ENCODE results near the gene NLRP9. TPM values are rescaled to one million over a fixed set of nuclear protein-coding genes. Genes with fewer than 3 reads are reported as not detected.
"Not testable (repeated sequence)": the region's sequence is repeated elsewhere in the genome, so short reads cannot be mapped to it uniquely, and the experiment has no call there.

NLRP9 gene
- not detected in 2 replicates for total RNA-seq (2014; rRNA removed; shearing (Covaris generic))
- polyA plus RNA-seq (2015; cell fraction: cytosol; rRNA removed): not detected in 2 replicates
- polyA plus RNA-seq (2015; cell fraction: nucleus; rRNA removed): not detected in 2 replicates

- DNase-seq (ENCODE audit: low read depth): no peak
These were observed at the start of gene NLRP9 for GRCh38 chr19:55738302-55738701. TSS of gene NLRP9 (minus strand) at chr19:55738402. CDS start at chr19:55738374, 28 bp downstream.

- DNase-seq (ENCODE audit: low read depth): no peak
These were observed 42.9 kb upstream of the NLRP9 start for GRCh38 chr19:55781112-55781511.

GRCh38 chr19:55778331-55778730 is 40.1 kb upstream of the NLRP9 start:
- DNase-seq (ENCODE audit: low read depth): no peak

- DNase-seq (ENCODE audit: low read depth): no peak
These were observed 39.3 kb upstream of the NLRP9 start for GRCh38 chr19:55777528-55777927.

GRCh38 chr19:55769632-55770031 is 31.4 kb upstream of the NLRP9 start:
- not testable (repeated sequence) for DNase-seq (ENCODE audit: low read depth)

GRCh38 chr19:55768818-55769217 is 30.6 kb upstream of the NLRP9 start, which contains the start of gene RFPL4AL1:
TSS of gene RFPL4AL1 (plus strand) at chr19:55769118. CDS start at chr19:55771805, 2,687 bp downstream.
- DNase-seq (ENCODE audit: low read depth): not testable (repeated sequence)

- DNase-seq (ENCODE audit: low read depth): no peak
These were observed 28.3 kb upstream of the NLRP9 start for GRCh38 chr19:55766466-55766865.

GRCh38 chr19:55758797-55759196 is 20.6 kb upstream of the NLRP9 start, which contains the start of gene RFPL4A:
TSS of gene RFPL4A (plus strand) at chr19:55759097. CDS start at chr19:55761801, 2,704 bp downstream.
- DNase-seq (ENCODE audit: low read depth): not testable (repeated sequence)

GRCh38 chr19:55756808-55757207 is 18.6 kb upstream of the NLRP9 start:
- DNase-seq (ENCODE audit: low read depth): not testable (repeated sequence)

GRCh38 chr19:55753401-55753800 is 15.2 kb upstream of the NLRP9 start:
- DNase-seq (ENCODE audit: low read depth): no peak

- no peak for DNase-seq (ENCODE audit: low read depth)
These were observed 12.5 kb upstream of the NLRP9 start for GRCh38 chr19:55750715-55751114.

- DNase-seq (ENCODE audit: low read depth): not testable (repeated sequence)
These were observed 7.8 kb downstream of the NLRP9 start for GRCh38 chr19:55730378-55730777.

GRCh38 chr19:55723491-55723890 is 14.7 kb downstream of the NLRP9 start:
- no peak for DNase-seq (ENCODE audit: low read depth)

- no peak for DNase-seq (ENCODE audit: low read depth)
These were observed 17.4 kb downstream of the NLRP9 start for GRCh38 chr19:55720801-55721200.

- peak; percentile 14 for DNase-seq (ENCODE audit: low read depth)
These were observed 17.9 kb downstream of the NLRP9 start for GRCh38 chr19:55720214-55720746.

- not testable (repeated sequence) for DNase-seq (ENCODE audit: low read depth)
These were observed 20.1 kb downstream of the NLRP9 start for GRCh38 chr19:55717879-55718711.

- no peak for DNase-seq (ENCODE audit: low read depth)
These were observed 21.0 kb downstream of the NLRP9 start for GRCh38 chr19:55717251-55717650.

GRCh38 chr19:55716531-55716930 is 21.7 kb downstream of the NLRP9 start:
- DNase-seq (ENCODE audit: low read depth): no peak

- DNase-seq (ENCODE audit: low read depth): no peak
These were observed 25.2 kb downstream of the NLRP9 start for GRCh38 chr19:55712804-55713631.

- DNase-seq (ENCODE audit: low read depth): no peak
These were observed 26.5 kb downstream of the NLRP9 start for GRCh38 chr19:55711719-55712118.

GRCh38 chr19:55705972-55706371 is 32.2 kb downstream of the NLRP9 start:
- DNase-seq (ENCODE audit: low read depth): no peak
